Measurements from ENCODE around the gene PI4KA. TPM values are rescaled to one million over a fixed set of nuclear protein-coding genes. Genes with fewer than 3 reads are reported as not detected.

The PI4KA gene
- total RNA-seq, 4 donors from 2014 or later, result 69.8 to 115 (median 82.3) TPM

GRCh38 chr22:20728523-20729190, 130.0 kb downstream of the PI4KA start:
- H3K4me1 ChIP-seq, result no peaks in the 10 kb centered on the region
- no peak overlapping the region for H3K4me3 ChIP-seq
- H3K27ac ChIP-seq (replicated peaks in 1 of 4), result no peak overlapping the region
- no peaks in the 10 kb centered on the region for H3K9me3 ChIP-seq
- TF ChIP-seq POLR2A (IDR thresholded peaks at IDR 0.05; ENCODE audit: low read depth), result no peak
- TF ChIP-seq CTCF (IDR thresholded peaks at IDR 0.05), result no peak
- TF ChIP-seq EP300 (IDR thresholded peaks at IDR 0.05), result no peak
- TF ChIP-seq POLR2AphosphoS5 (IDR thresholded peaks at IDR 0.05), result no peak
- DNase-seq (ENCODE audit: extremely low spot score), result no peak
- 89% methylated on average over 10 of the region's 10 CpGs for WGBS
- no peaks in the 10 kb centered on the region for H3K27me3 ChIP-seq
- intact Hi-C loops (cut with DNase I), result no loop called here
- H3K36me3 ChIP-seq, result peaks cover 41 to 87% (median 82%) of the 10 kb centered on the region in 4 donors

DNA sequence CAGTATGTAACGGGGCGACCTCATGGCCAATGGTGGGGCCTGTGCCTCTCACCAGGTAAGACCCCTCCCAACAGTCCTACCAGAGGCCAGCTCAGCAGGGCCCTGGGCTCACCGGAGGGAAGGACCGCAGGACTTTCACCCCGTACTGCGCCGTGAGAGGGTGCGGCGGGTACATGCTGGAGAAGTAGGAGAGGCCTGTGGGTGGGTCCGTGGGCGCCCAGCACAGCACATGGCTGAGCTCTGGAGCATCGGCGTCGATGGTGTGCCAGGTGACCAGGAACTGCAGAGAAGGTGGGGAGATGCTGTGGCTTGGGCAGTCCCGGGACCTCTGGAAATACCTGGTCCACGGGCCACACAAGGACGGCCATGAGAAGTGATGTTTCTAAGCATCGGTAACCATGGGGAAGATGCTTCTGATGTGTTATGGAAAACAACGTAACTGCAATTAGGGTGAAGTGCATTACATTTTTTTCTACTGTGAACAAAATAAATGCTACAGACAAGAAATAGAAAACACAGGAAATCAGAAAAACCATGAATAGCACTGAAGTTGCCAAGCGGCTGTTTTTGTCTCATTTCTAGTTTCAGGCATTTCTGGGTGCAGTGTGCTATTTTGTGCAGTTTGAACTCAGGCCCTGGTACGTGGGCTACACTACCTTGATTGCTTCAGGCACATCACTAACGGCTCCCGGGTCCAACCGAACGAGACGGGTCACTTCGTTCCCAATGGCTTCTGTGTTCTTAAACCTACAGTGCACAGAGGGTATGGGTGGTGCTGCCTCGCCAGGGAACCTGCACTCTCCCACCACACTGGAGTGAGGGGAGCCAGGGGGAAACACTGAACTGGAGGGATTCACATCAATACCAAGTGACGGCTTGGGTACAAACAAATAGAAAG, 131.2 kb downstream of the PI4KA start:
- DNase-seq (ENCODE audit: extremely low spot score), result no peak
- H3K27me3 ChIP-seq, result no peaks in the 10 kb centered on the region
- H3K9me3 ChIP-seq, result no peaks in the 10 kb centered on the region
- H3K4me3 ChIP-seq, result no peak overlapping the region
- peaks cover 41 to 87% (median 78%) of the 10 kb centered on the region in 4 donors for H3K36me3 ChIP-seq
- intact Hi-C loops (cut with DNase I), result no loop called here
- TF ChIP-seq CTCF (IDR thresholded peaks at IDR 0.05), result no peak
- no peak for TF ChIP-seq POLR2A (IDR thresholded peaks at IDR 0.05; ENCODE audit: low read depth)
- no peak for TF ChIP-seq POLR2AphosphoS5 (IDR thresholded peaks at IDR 0.05)
- TF ChIP-seq EP300 (IDR thresholded peaks at IDR 0.05), result no peak
- no peaks in the 10 kb centered on the region for H3K4me1 ChIP-seq
- WGBS, result 88% methylated on average over 29 of the region's 29 CpGs
- H3K27ac ChIP-seq (replicated peaks in 1 of 4), result no peak overlapping the region

DNA sequence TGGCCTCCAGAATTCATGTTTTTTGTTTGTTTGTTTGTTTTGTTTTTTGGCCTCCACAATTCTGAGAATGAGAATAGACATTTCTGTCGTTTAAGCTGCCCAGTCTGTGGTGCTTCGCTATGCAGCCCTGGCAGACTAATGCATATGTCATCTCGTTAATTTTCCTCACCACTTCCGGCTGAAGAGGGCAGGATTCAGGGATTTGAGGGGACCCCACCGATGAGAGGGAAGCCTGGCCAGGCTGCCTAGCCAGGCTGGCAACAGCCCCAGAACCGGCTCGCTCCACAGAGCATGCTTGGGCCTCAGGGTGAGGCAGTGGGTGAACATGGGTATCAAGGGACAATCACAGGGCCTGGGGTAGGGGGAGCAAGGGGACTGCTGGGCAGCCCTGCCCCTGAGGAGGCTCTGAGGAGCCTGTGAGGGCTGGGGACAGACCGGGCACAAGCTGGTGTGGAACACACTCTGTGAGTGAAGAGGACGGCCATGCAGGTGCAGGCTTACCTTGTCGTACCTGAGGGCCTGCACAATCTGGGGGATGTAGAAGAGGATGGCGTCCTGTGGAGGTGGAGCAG, 132.5 kb downstream of the PI4KA start:
- intact Hi-C loops (cut with DNase I), result no loop called here
- no peak for TF ChIP-seq POLR2AphosphoS5 (IDR thresholded peaks at IDR 0.05)
- no peak for TF ChIP-seq CTCF (IDR thresholded peaks at IDR 0.05)
- no peak for TF ChIP-seq EP300 (IDR thresholded peaks at IDR 0.05)
- no peak for TF ChIP-seq POLR2A (IDR thresholded peaks at IDR 0.05; ENCODE audit: low read depth)
- no peaks in the 10 kb centered on the region for H3K9me3 ChIP-seq
- WGBS, result 86% methylated on average over 10 of the region's 11 CpGs
- peaks cover 45 to 89% (median 79%) of the 10 kb centered on the region in 4 donors for H3K36me3 ChIP-seq
- no peak for DNase-seq (ENCODE audit: extremely low spot score)
- no peaks in the 10 kb centered on the region for H3K27me3 ChIP-seq
- no peaks in the 10 kb centered on the region for H3K4me1 ChIP-seq
- no peak overlapping the region for H3K27ac ChIP-seq (replicated peaks in 1 of 4)
- H3K4me3 ChIP-seq, result no peak overlapping the region

DNA sequence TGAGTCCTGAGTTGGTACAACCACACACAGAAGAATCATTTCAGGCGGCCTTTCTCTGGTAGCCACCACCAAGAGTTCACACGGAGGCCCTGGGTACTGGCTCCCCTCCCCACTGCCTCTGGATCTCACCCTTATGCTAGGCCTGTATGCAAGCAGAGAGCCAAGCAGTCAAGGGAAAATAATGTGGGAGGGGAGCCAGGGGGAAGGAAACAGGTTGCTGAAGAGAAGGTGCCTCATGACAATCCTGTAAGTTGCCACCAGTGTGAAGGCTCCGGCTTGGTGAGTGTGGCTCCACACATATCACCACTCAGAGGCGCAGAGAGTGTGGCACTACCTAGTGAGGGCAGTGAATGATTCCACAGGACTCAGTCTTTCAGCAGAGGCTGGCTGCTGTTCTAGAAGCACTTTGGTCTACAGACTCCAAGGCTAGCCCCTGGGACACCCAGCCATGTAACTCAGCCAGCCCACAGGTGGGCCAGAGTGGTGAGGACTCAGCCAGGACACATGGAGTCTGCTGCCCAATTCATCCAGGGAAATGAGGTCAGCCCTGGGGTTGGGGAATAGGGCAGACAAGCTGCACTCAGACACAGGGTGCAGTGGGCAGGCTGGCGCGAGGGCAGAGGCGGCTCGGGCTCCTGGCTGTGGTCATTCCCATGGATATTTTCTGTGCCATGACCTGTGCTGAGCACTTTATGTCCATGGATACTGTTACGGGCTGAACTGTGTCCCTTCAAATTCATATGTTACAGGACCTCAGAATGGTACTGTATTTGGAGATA, 133.7 kb downstream of the PI4KA start:
- intact Hi-C loops (cut with DNase I), result no loop called here
- Histone ChIP-seq H3K36me3 (peaks cover 43 to 86% (median 78%) of the 10 kb centered on the region in 4 donors), H3K4me3 (no peak overlapping the region), H3K27ac (replicated peaks in 1 of 4) (no peak overlapping the region), H3K4me1 (no peaks in the 10 kb centered on the region), H3K27me3 (no peaks in the 10 kb centered on the region), H3K9me3 (no peaks in the 10 kb centered on the region)
- 98% methylated on average over 8 of the region's 9 CpGs for WGBS
- DNase-seq (ENCODE audit: extremely low spot score), result no peak
- TF ChIP-seq CTCF (IDR thresholded peaks at IDR 0.05), result no peak
- TF ChIP-seq POLR2A (IDR thresholded peaks at IDR 0.05; ENCODE audit: low read depth), result no peak
- TF ChIP-seq POLR2AphosphoS5 (IDR thresholded peaks at IDR 0.05), result no peak
- TF ChIP-seq EP300 (IDR thresholded peaks at IDR 0.05), result no peak

Data from esophagus muscularis mucosa (tissue), 4 donors.